GM12864 (cell line): Measurements from ENCODE around the gene GNL3.

Experiments used
- DNase-seq: peaks from one replicate; pipeline ENCODE4 v3.0.0-alpha.2; 2011; ENCODE audit warnings: low read depth
- H3K4me3 ChIP-seq: 2 replicates; pipeline ENCODE4 v1.5.1; 2011; ENCODE audit warnings: mild to moderate bottlenecking, low read depth, low read length, control low read depth
- TF ChIP-seq, protein P1 (sequence below): IDR thresholded peaks from 2 replicates; pipeline ENCODE4 v1.5.1; 2011; ENCODE audit warnings: low read depth, mild to moderate bottlenecking, moderate library complexity, low read length, control low read depth, inconsistent platforms; ENCODE audit errors: missing control alignments

Gene GNL3

DNA sequence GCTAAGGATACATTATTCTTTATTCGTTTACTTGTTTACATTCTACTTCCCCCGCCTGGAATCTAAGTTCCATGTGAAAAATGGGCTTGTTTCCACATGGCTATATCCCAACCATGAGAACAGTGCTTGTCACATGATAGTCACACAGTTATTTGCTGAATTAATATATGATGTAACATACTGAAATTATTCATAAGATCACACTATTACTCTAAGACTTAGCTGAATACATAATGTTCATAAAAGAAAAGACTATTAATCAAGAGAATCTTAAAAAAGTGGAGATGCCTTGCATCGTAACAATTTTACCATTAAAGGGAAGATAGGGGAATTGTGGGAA is 6.7 kb upstream of the GNL3 start:
- no peak overlapping the region for H3K4me3 ChIP-seq
- no peak for DNase-seq
- TF ChIP-seq, protein P1, sequence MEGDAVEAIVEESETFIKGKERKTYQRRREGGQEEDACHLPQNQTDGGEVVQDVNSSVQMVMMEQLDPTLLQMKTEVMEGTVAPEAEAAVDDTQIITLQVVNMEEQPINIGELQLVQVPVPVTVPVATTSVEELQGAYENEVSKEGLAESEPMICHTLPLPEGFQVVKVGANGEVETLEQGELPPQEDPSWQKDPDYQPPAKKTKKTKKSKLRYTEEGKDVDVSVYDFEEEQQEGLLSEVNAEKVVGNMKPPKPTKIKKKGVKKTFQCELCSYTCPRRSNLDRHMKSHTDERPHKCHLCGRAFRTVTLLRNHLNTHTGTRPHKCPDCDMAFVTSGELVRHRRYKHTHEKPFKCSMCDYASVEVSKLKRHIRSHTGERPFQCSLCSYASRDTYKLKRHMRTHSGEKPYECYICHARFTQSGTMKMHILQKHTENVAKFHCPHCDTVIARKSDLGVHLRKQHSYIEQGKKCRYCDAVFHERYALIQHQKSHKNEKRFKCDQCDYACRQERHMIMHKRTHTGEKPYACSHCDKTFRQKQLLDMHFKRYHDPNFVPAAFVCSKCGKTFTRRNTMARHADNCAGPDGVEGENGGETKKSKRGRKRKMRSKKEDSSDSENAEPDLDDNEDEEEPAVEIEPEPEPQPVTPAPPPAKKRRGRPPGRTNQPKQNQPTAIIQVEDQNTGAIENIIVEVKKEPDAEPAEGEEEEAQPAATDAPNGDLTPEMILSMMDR = no peak

DNA sequence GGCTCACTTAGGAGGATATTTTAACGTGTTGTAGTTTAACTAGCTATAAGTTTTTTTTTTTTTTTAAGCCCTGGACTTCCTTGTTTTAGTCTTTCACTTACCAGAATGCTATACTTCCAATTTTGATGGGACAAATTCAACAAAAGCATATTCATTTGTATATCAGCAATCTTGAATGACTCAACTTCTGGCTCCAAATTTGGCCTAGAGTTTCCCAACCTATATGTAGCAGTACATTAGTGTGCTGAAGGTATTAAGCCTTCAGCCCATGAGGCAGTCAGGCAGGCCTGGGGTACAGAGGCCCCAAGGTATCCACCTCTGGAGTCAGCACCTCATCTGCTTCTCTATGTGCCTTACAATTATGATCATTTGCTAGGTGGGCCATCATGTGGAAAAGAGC is 6.0 kb upstream of the GNL3 start:
- DNase-seq = no peak
- TF ChIP-seq, protein P1 = no peak

DNA sequence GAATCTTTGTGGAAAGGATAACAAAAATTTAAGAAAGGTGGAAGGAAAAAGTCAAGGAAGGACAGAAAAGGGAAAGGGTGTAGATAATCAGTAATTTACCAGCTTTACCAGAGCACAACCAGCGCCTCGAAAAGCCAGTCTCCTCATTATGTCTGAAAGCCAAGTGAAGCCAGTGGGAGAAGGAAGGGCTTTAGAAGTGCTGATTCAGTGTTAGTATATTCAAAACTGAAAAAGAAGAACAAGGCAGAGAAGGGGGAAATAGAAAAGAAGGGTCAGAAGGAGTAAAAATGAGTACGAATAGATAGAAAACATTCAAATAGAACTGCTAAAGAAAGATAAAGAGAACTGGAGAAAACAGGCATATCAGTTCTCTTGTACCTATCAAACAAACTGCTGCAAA is 4.2 kb upstream of the GNL3 start:
- H3K4me3 ChIP-seq = no peak overlapping the region; the same call in 1 of the 2 replicates
- TF ChIP-seq, protein P1 = no peak

More for the DNA sequence above, 6.0 kb upstream of the GNL3 start:
- H3K4me3 ChIP-seq = no peak overlapping the region

DNA sequence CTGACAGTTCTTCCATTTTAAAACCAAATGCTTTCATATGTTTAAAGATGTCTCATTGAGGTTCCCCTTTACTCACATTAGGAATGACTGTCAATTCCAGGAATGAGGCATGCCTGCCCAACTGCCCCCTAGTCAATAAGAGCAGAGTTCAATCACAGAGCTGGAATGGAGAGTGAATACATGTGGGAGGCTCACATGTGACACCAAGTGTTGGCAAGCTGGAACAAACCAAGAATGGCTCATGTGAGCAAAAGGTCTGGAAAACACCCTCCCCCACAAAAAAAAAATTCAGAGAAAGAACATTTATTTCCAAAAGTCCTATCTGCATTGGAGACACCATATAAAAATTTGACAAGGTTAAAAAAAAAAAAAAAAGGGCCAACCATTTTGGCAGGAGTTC is 3.8 kb upstream of the GNL3 start:
- DNase-seq = no peak
- no peak overlapping the region; the same call in 1 of the 2 replicates for H3K4me3 ChIP-seq
- TF ChIP-seq, protein P1 = peak; percentile 22

More for the DNA sequence above, 4.2 kb upstream of the GNL3 start:
- no peak for DNase-seq

DNA sequence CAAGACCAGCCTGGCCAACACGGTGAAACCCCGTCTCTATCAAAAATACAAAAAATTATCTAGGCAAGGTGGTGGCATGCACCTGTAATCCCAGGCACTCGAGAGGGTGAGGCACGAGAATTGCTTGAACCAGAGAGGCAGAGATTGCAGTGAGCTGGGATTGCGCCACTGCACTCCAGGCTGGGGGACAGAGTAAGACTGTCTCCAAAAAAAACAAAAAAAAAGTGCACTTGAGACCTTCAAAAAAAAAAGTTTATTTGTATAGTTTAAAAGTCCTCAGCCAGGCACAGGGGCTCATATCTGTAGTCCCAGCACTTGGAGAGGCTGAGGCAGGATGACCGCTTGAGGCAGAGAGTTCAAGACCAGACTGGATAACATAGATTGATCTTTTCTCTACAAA is 2.2 kb upstream of the GNL3 start:
- TF ChIP-seq, protein P1 = no peak
- H3K4me3 ChIP-seq = no peak overlapping the region
- DNase-seq = no peak

DNA sequence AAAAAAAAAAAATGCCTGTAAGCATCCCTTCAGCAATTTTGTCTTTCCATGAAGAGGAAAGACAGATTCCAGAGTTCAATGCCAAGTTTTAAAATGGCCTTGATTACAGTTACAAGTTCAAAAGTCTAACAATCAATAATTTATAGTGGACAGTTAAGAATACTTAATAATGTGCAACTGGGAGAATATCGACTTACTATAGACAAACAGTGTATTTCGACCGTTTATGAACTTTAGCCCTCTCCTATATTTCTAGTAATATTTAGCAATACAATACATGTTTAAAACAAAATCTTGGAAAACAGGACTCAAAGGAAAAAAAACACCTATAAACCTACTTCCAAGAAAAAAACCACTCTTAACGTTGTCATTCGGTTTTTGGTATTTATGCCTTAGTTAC is 1.6 kb upstream of the GNL3 start:
- peak overlapping the region; percentile 88; the same call in 1 of the 2 replicates for H3K4me3 ChIP-seq
- TF ChIP-seq, protein P1 = no peak
- DNase-seq = no peak

DNA sequence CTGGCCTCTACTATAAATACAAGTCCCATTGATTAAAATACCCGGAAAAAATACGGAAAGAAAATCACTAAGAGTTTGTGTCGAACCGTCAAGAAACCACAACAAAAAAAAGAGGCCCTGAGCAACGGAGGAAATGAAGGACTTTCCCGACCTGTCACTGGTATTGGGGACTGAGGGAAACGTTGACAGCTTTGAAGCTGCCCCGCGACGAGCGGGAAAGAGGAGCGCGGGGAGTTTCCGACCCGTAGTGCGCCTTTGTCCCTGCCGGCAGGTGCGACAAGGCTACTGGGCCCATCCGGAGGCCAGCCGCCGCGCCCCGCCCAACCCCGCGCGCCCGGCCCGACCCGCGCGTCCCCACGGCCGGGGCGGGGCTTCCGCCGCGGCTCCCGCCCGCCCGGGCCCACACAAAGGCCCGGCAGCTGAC is 535 bp upstream of the GNL3 start:
- peak; percentile 66 for DNase-seq
- TF ChIP-seq, protein P1 = no peak
- peak overlapping the region; percentile 88 for H3K4me3 ChIP-seq
